Activated CD8-positive, alpha-beta memory T cell treated with anti-CD3 and anti-CD28 coated beads for 36 hours (primary cell): ENCODE data around the gene CRTC2. TPM values are rescaled to one million over a fixed set of nuclear protein-coding genes. Genes with fewer than 3 reads are reported as not detected.

ENCODE experiments used
- CTCF ChIA-PET: fragments of 350-600 bp; sonication (Branson Sonifier 250); formaldehyde crosslinking; loops from one replicate; lab custom pipeline; 2021; ENCODE audit warnings: antibody characterized with exemption; lab: Charles Lee
- POLR2A ChIA-PET: fragments of 350-600 bp; sonication (Branson Sonifier 250); formaldehyde crosslinking; loops from one replicate; lab custom pipeline; 2021; ENCODE audit warnings: antibody characterized with exemption; lab: Charles Lee
- total RNA-seq, 2 experiments: library from RNA; stranded (reverse); gene quantifications; one replicate each; pipeline ENCODE4 v1.2.3, GENCODE V29; 2021

The CRTC2 gene
- total RNA-seq, 2 experiments from 2014 or later = 56.8 to 66.9 TPM

GRCh38 chr1:153962088-153963029 is 3.9 kb upstream of the CRTC2 start:
- ChIA-PET CTCF (interaction anchor here (0.9 to 2.5 kb wide), 6 partner anchors 8 to 24 kb away, joined by 3 to 18 read pairs (median 4); partner anchors contain the start of genes DENND4B, JTB and RAB13), POLR2A (interaction anchor here (0.9 to 2.2 kb wide), 4 partner anchors 15 to 39 kb away, joined by 8 to 21 read pairs (median 9); partner anchors contain the start of genes DENND4B, GATAD2B, JTB and RPS27)

DNA sequence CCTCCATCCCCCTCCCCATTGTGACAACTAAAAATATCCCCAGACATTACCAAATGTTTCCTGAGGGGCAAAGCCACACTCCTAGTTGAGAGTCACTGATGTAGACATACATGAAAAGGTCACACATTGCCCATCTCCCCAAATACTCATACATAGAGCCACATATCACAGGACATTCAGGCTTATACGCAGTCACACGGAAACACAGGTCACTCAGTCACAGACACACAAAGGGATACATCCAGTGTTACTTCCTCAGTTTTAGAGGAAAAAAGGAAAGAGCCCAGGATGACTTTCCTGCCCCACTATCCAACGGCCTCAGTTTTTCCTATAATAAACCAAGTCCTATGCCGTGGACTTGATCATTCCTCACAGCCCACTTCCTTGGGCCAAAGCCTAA is 3.0 kb upstream of the CRTC2 start:
- CTCF ChIA-PET = no interaction called here
- POLR2A ChIA-PET = no interaction called here

GRCh38 chr1:153960206-153960605 is 1.8 kb upstream of the CRTC2 start:
- POLR2A ChIA-PET = no interaction called here
- CTCF ChIA-PET = no interaction called here

DNA sequence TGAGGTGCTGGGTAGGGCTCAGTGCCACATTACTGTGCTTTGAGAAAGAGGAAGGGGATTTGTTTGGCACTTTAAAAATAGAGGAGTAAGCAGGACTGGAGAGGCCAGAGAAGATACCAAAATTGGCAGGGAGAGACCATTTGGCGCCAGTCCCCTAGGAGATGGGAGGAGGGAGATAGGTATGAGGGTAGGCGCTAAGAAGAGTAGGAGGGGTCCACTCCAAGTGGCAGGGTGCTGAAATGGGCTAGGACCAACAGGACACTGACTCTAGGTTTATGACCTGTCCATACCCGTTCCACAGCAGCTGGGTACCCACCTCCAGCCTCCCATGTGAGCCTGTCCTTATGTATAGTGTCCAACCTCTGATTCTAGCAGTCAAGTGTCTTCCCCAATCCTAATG is 1.0 kb upstream of the CRTC2 start:
- CTCF ChIA-PET = interaction anchor here (1.5 to 1.6 kb wide), 2 partner anchors 9 to 19 kb away, joined by 4 to 5 read pairs; partner anchors contain the start of gene JTB
- POLR2A ChIA-PET = no interaction called here

GRCh38 chr1:153958961-153959260 is 499 bp upstream of the CRTC2 start:
- POLR2A ChIA-PET = interaction anchor here (1.0 to 3.6 kb wide), 3 partner anchors 9 to 13 kb away, joined by 3 to 22 read pairs (median 8); partner anchors contain the start of genes CREB3L4 and DENND4B

DNA sequence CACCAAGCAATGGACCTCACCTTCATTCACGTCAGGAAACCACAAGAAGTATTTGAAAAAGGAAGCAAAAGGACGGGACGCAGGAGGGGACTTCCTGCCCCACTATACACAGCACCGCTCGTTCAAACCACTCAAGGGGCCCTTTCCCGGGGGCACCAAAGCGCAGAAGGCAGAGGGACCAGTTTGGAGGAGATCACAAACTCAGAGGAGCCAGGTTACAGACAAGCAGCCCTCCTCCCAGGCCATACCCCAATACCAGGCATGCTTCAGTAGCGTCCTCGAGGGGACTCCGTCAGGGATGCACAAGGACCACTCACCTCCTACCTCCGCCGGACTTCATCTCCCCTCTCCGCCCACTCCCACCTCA is 685 bp downstream of the CRTC2 start:
- ChIA-PET POLR2A (interaction anchor here (0.8 to 3.6 kb wide), 5 partner anchors 9 to 33 kb away, joined by 3 to 22 read pairs (median 5); partner anchors contain the start of gene DENND4B), CTCF (interaction anchor here (0.6 to 2.1 kb wide), 5 partner anchors 10 to 297 kb away, joined by 3 to 8 read pairs (median 4); partner anchors contain the start of genes CREB3L4, DENND4B and RAB13)

More at GRCh38 chr1:153958961-153959260, 499 bp upstream of the CRTC2 start:
- CTCF ChIA-PET = interaction anchor here (1.5 to 2.1 kb wide), 4 partner anchors 8 to 19 kb away, joined by 4 to 8 read pairs (median 6); partner anchors contain the start of genes CREB3L4, DENND4B and JTB

GRCh38 chr1:153956997-153957715 is 1.3 kb downstream of the CRTC2 start:
- POLR2A ChIA-PET = interaction anchor here (0.8 to 3.6 kb wide), 5 partner anchors 9 to 33 kb away, joined by 5 to 22 read pairs (median 5); partner anchors contain the start of genes DENND4B and JTB
- CTCF ChIA-PET = interaction anchor here (0.6 to 2.4 kb wide), 7 partner anchors 9 to 297 kb away, joined by 3 to 12 read pairs (median 6); partner anchors contain the start of genes CREB3L4 and DENND4B

DNA sequence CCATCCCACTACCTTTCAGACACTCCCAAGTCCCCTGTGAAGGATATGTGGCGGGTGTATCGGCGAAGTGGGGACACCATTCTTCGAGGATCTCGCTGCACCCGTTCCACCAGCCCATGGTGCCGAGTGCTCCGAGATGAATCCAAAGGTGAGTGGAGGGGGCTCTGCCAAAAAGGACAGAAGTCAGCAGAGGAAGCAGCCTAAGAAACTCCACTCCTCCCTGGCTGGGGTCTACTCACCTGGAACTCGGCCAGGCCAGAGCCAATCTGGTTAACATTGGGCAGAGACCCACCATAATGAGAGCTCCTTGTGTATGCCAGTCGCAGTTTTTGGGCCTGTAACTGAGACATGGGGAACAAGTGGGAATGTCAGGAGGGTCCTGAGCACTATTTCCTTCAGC is 3.6 kb downstream of the CRTC2 start:
- ChIA-PET POLR2A (no interaction called here), CTCF (interaction anchor here (0.6 to 2.4 kb wide), 3 partner anchors 8 to 50 kb away, joined by 3 to 12 read pairs (median 5); partner anchors contain the start of genes DENND4B and SLC39A1)

DNA sequence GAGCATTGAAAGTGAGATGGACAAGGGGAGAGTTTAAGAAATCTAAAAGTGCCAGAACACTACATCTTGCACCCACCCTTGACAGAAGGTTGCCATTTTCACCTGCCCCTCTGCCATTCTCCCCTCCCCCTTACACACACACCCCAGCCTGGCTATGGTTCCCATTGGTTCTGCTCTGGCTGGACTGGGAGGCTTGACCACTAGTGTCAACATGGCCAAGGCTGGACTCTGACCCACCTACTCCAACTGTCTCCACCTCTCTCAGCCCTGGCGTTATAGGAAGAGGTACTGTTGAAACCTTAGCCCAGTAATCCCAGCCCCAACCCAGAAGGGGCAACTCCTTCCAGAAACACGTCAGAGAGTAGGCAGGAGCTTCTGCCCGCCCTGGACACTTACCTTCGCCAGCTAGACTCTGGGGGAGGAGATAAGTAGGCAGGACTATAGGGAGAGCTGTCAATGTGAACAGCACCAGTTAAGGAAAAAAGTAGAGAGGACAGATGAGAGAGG is 4.5 kb downstream of the CRTC2 start:
- CTCF ChIA-PET = interaction anchor here (0.6 to 1.6 kb wide), 3 partner anchors 9 to 45 kb away, joined by 3 to 6 read pairs (median 5); partner anchors contain the start of genes CREB3L4 and SLC39A1
- POLR2A ChIA-PET = no interaction called here

GRCh38 chr1:153951801-153952200 is 6.6 kb downstream of the CRTC2 start:
- ChIA-PET CTCF (interaction anchor here (1.4 kb wide), 1 partner anchor 11 kb away, joined by 3 read pairs; no protein-coding TSS in a partner anchor), POLR2A (no interaction called here)

- POLR2A ChIA-PET = no interaction called here
- CTCF ChIA-PET = interaction anchor here (1.4 kb wide), 1 partner anchor 10 kb away, joined by 3 read pairs; no protein-coding TSS in a partner anchor
These were observed 7.2 kb downstream of the CRTC2 start for GRCh38 chr1:153951183-153951582.

DNA sequence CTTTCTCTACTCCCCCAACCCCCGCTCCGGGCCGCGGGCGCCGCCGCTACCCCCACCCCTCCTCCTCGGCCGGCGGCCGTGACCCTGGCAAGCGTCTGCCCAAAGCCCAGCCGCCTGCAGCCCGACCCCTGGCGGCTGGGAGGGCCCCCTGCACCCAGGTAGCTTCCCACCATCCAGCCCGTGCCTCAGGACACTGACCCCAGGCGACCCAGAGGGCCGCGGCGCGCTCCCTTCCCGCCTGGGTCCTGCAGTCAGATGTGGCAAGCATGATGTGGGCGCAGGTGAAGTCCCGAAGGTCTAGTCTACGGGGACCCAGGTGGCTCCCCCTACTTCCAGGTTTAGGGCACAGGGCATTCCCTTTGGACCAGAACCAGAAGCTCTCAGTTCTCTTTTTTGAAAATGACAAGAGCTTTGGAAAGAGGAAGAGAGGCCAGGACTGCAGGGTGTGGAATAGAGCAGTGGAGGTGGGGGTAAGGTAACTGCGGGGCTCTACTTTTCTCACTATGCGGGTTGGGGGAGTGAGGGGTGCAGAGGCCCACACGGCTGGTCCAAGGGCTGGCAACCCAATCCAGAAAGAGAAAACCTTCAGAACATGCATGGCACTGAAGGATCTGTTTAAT is 11.7 kb downstream of the CRTC2 start, which contains the start of gene DENND4B:
DENND4B (minus strand) TSS at position 97 of the 620 bp plus-strand sequence. CDS start 2,344 bp downstream, outside the sequence.
- ChIA-PET POLR2A (interaction anchor here (0.5 to 3.5 kb wide), 12 partner anchors 11 to 307 kb away, joined by 3 to 32 read pairs (median 8); partner anchors contain the start of genes CRTC2, GATAD2B, JTB and SLC39A1), CTCF (interaction anchor here (0.6 to 4.2 kb wide), 23 partner anchors 9 to 269 kb away, joined by 3 to 31 read pairs (median 5); partner anchors contain the start of genes CREB3L4, CRTC2, GATAD2B and JTB)

GRCh38 chr1:153945795-153946621 is 12.4 kb downstream of the CRTC2 start:
- POLR2A ChIA-PET = interaction anchor here (0.5 to 3.5 kb wide), 14 partner anchors 11 to 306 kb away, joined by 3 to 32 read pairs (median 6); partner anchors contain the start of genes CREB3L4, CRTC2, GATAD2B and JTB
- CTCF ChIA-PET = interaction anchor here (0.6 to 4.2 kb wide), 25 partner anchors 10 to 154 kb away, joined by 3 to 31 read pairs (median 5); partner anchors contain the start of genes CREB3L4, CRTC2, GATAD2B and JTB

GRCh38 chr1:153945131-153945794 is 13.1 kb downstream of the CRTC2 start:
- CTCF ChIA-PET = interaction anchor here (0.6 to 4.2 kb wide), 18 partner anchors 11 to 328 kb away, joined by 3 to 31 read pairs (median 5); partner anchors contain the start of genes CREB3L4, CRTC2, GATAD2B and JTB

GRCh38 chr1:153944827-153945117 is 13.6 kb downstream of the CRTC2 start:
- ChIA-PET POLR2A (interaction anchor here (1.1 to 3.5 kb wide), 5 partner anchors 13 to 46 kb away, joined by 4 to 32 read pairs (median 5); partner anchors contain the start of genes CREB3L4, CRTC2, GATAD2B and JTB), CTCF (interaction anchor here (0.6 to 4.2 kb wide), 8 partner anchors 13 to 328 kb away, joined by 3 to 29 read pairs (median 4); partner anchors contain the start of genes GATAD2B, RAB13 and RPS27)

More at GRCh38 chr1:153945131-153945794, 13.1 kb downstream of the CRTC2 start:
- POLR2A ChIA-PET = interaction anchor here (1.1 to 3.5 kb wide), 6 partner anchors 12 to 45 kb away, joined by 4 to 32 read pairs (median 13); partner anchors contain the start of genes CREB3L4, CRTC2, GATAD2B and JTB
